ENCODE measurements around the gene PTPRN2. TPM values are rescaled to one million over a fixed set of nuclear protein-coding genes. Genes with fewer than 3 reads are reported as not detected.
A peak's percentile ranks its signal among the peaks of the same experiment; 100 is the strongest.

Gene PTPRN2
- total and polyA plus RNA-seq, 8 donors, result 12.2 to 49.2 (median 31.8) TPM

GRCh38 chr7:158620839-158621441 is 33.3 kb upstream of the PTPRN2 start:
- 84 to 88% methylated on average over 6 of the region's 6 CpGs for WGBS, 2 donors
- DNase-seq (no peak), FAIRE-seq (peak; percentile 45), ATAC-seq (no peak)
- Histone ChIP-seq H3K4me3 (no peak overlapping the region), H3K27ac (no peak overlapping the region), H3K27me3 (no peaks in the 10 kb centered on the region), H3K4me1 (no peaks in the 10 kb centered on the region), H3K9me3 (no peaks in the 10 kb centered on the region), H3K36me3 (no peaks in the 10 kb centered on the region)
- intact Hi-C loops (cut with DNase I), result no loop called here
- TF ChIP-seq CTCF (IDR thresholded peaks at IDR 0.05), result no peak

GRCh38 chr7:158620418-158620817 is 32.8 kb upstream of the PTPRN2 start:
- Histone ChIP-seq H3K4me1 (no peaks in the 10 kb centered on the region), H3K27ac (no peak overlapping the region), H3K27me3 (no peaks in the 10 kb centered on the region), H3K4me3 (no peak overlapping the region), H3K36me3 (no peaks in the 10 kb centered on the region), H3K9me3 (no peaks in the 10 kb centered on the region)
- WGBS, 2 donors, result 98 to 99% methylated on average over 5 of the region's 5 CpGs
- FAIRE-seq, result no peak
- intact Hi-C loops (cut with DNase I), result no loop called here
- no peak for ATAC-seq
- TF ChIP-seq CTCF (IDR thresholded peaks at IDR 0.05), result no peak
- DNase-seq, result no peak

- Histone ChIP-seq H3K36me3 (no peaks in the 10 kb centered on the region), H3K4me1 (no peaks in the 10 kb centered on the region), H3K9me3 (no peaks in the 10 kb centered on the region), H3K27ac (no peak overlapping the region), H3K4me3 (no peak overlapping the region), H3K27me3 (no peaks in the 10 kb centered on the region)
- FAIRE-seq (no peak), ATAC-seq (no peak), DNase-seq (no peak)
- 94 to 98% methylated on average over 4 of the region's 4 CpGs for WGBS, 2 donors
- TF ChIP-seq CTCF (IDR thresholded peaks at IDR 0.05), result no peak
- intact Hi-C loops (cut with DNase I), result no loop called here
Measured at GRCh38 chr7:158618745-158619140, 31.1 kb upstream of the PTPRN2 start.

GRCh38 chr7:158617737-158618128 is 30.1 kb upstream of the PTPRN2 start:
- WGBS, 2 donors, result 97 to 100% methylated on average over 3 of the region's 3 CpGs
- no peaks in the 10 kb centered on the region for H3K36me3 ChIP-seq
- no peaks in the 10 kb centered on the region for H3K4me1 ChIP-seq
- intact Hi-C loops (cut with DNase I), result no loop called here
- H3K27me3 ChIP-seq, result no peaks in the 10 kb centered on the region
- TF ChIP-seq CTCF (IDR thresholded peaks at IDR 0.05), result no peak
- no peak overlapping the region for H3K4me3 ChIP-seq
- DNase-seq, result no peak
- no peak for FAIRE-seq
- ATAC-seq, result no peak
- no peak overlapping the region for H3K27ac ChIP-seq
- no peaks in the 10 kb centered on the region for H3K9me3 ChIP-seq

- Histone ChIP-seq H3K36me3 (no peaks in the 10 kb centered on the region), H3K27ac (no peak overlapping the region), H3K4me3 (no peak overlapping the region), H3K9me3 (no peaks in the 10 kb centered on the region), H3K4me1 (no peaks in the 10 kb centered on the region), H3K27me3 (no peaks in the 10 kb centered on the region)
- TF ChIP-seq CTCF (IDR thresholded peaks at IDR 0.05), result no peak
- FAIRE-seq (no peak), ATAC-seq (no peak), DNase-seq (no peak)
- 67 to 76% methylated on average over 2 of the region's 2 CpGs for WGBS, 2 donors
- intact Hi-C loops (cut with DNase I), result no loop called here
Measured at GRCh38 chr7:158616050-158616449, 28.4 kb upstream of the PTPRN2 start.
